ENCODE data around the gene ANP32D.
"Not testable (repeated sequence)": the region's sequence is repeated elsewhere in the genome, so short reads cannot be mapped to it uniquely, and the experiment has no call there.

Gene ANP32D

DNA sequence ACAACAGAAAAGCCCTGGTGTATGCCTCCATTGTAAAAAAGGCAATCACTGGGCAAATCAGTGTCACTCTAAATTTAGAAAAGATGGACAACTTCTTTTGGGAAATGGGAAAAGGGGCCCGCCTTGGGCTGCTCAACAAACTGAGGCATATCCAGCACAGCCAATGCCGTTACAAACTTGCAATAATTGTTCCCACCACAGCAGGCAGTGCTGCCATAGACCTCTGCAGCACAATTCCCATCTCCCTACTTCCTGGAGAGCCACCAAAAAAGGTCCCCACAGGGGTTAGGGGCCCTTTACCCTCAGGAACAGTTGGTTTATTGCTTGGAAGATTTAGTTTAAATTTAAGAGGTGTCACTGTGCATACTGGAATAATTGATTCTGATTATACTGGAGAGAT lies 36.6 kb downstream of the ANP32D start:
- POLR2A ChIA-PET = no interaction called here
- CTCF ChIA-PET = no interaction called here
- TF ChIP-seq, protein P1, sequence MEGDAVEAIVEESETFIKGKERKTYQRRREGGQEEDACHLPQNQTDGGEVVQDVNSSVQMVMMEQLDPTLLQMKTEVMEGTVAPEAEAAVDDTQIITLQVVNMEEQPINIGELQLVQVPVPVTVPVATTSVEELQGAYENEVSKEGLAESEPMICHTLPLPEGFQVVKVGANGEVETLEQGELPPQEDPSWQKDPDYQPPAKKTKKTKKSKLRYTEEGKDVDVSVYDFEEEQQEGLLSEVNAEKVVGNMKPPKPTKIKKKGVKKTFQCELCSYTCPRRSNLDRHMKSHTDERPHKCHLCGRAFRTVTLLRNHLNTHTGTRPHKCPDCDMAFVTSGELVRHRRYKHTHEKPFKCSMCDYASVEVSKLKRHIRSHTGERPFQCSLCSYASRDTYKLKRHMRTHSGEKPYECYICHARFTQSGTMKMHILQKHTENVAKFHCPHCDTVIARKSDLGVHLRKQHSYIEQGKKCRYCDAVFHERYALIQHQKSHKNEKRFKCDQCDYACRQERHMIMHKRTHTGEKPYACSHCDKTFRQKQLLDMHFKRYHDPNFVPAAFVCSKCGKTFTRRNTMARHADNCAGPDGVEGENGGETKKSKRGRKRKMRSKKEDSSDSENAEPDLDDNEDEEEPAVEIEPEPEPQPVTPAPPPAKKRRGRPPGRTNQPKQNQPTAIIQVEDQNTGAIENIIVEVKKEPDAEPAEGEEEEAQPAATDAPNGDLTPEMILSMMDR (IDR thresholded peaks at IDR 0.05; ENCODE audit: control extremely low read depth, extremely low read depth, low read depth, missing control alignments) = no peak
- no peak for DNase-seq (ENCODE audit: extremely low spot score)

DNA sequence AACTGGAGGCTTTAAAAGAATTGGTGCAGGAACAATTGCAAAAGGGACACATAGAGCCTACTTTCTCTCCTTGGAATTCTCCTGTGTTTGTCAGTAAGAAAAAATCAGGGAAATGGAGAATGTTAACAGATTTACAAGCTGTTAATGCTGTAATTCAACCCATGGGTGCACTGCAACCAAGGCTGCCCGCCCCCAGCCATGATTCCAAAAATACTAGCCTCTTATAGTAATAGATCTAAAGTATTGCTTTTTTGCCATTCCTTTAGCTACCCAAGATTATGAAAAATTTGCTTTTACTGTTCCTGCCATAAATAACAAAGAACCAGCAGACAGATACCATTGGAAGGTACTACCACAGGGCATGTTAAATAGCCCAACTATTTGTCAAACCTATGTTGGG lies 37.8 kb downstream of the ANP32D start:
- ChIA-PET CTCF (no interaction called here), POLR2A (no interaction called here)
- TF ChIP-seq, protein P1 (IDR thresholded peaks at IDR 0.05; ENCODE audit: control extremely low read depth, extremely low read depth, low read depth, missing control alignments) = no peak
- no peak for DNase-seq (ENCODE audit: extremely low spot score)

DNA sequence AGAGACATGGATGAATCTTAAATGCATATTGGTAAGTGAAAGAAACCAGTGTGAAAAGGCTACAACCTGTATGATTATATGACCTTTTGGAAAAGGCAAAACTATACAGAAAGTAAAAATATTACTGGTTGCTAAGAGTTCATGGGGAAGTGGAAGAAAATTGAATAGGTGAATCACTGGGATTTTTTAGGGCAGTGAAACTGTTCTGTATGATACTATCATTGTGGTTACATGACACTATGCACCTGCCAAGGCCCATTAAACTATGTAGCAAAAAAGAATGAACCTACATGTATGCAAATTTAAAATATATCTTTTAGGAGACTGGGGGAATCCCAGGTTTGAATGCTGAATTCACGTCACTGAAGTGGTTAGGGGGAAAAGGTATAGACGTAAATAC lies 40.5 kb downstream of the ANP32D start:
- ChIA-PET CTCF (no interaction called here), POLR2A (no interaction called here)
- TF ChIP-seq, protein P1 (IDR thresholded peaks at IDR 0.05; ENCODE audit: control extremely low read depth, extremely low read depth, low read depth, missing control alignments) = no peak
- peak; percentile 44 for DNase-seq (ENCODE audit: extremely low spot score)

DNA sequence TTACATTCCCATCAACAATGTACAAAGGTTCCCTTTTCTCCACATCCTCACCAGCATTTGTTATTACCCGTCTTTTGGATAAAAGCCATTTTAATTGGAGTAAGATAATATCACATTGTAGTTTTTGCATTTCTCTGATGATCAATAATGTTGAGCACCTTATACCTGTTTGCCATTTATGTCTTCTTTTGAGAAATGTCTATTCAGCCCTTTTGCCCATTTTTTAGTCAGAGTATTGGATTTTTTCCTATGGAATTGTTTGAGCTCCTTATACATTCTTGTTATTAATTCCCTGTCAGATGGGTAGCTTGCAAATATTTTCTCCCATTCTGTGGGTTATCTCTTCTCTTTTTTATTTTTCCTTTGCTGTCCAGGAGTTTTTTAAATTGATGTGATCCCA lies 42.4 kb downstream of the ANP32D start:
- ChIA-PET CTCF (no interaction called here), POLR2A (no interaction called here)
- TF ChIP-seq, protein P1 (IDR thresholded peaks at IDR 0.05; ENCODE audit: control extremely low read depth, extremely low read depth, low read depth, missing control alignments) = no peak
- DNase-seq (ENCODE audit: extremely low spot score) = no peak

DNA sequence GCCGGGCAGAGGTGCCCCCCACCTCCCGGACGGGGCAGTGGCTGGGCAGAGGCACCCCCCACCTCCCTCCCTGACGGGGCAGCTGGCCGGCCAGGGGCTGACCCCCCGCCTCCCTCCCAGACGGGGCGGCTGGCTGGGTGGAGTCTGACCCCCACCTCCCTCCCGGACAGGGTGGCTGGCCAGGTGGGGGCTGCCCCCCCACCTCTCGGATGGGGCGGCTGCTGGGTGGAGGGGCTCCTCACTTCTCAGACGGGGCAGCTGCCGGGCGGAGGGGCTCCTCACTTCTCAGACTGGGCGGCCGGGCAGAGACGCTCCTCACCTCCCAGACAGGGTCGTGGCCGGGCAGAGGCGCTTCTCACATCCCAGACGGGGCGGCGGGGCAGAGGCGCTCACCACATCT lies 48.0 kb downstream of the ANP32D start:
- CTCF ChIA-PET; DNase-seq (ENCODE audit: extremely low spot score); POLR2A ChIA-PET: not testable (repeated sequence)

All from GM10248 (cell line).